IPS-11a (cell line): ENCODE results near the gene TTC7B.
"Not testable (repeated sequence)": the region's sequence is repeated elsewhere in the genome, so short reads cannot be mapped to it uniquely, and the experiment has no call there.

Source experiments
- H3K4me3 ChIP-seq: one replicate; pipeline ENCODE4 v1.5.1; 2013; ENCODE audit warnings: low read depth, low read length, control low read depth

The TTC7B gene

DNA sequence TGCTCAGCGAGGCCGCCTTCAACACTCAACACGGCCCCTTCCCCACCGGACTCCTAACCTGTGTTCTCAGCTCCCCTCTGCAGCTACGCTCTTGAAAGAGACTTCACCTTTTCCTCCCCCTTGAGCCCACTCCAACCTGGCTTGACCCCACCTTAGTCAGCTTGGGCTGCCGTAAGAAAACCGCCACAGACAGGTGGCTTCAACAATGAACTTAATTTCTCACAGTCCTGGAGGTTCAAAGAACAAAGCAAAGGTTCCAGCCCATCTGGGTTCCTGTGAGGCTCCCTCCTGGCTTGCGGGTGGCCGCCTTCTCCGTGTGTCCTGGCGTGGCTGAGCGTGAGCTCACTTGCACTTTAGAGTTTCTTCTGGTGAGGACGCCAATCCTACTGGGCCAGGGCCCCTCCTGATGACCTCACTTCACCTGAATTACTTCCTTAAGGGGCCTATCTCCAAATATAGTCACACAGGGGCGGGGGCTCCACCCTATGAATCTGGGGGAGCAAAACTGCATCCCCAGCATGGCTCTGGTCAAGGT, 280.6 kb downstream of the TTC7B start:
- no peak overlapping the region for H3K4me3 ChIP-seq

DNA sequence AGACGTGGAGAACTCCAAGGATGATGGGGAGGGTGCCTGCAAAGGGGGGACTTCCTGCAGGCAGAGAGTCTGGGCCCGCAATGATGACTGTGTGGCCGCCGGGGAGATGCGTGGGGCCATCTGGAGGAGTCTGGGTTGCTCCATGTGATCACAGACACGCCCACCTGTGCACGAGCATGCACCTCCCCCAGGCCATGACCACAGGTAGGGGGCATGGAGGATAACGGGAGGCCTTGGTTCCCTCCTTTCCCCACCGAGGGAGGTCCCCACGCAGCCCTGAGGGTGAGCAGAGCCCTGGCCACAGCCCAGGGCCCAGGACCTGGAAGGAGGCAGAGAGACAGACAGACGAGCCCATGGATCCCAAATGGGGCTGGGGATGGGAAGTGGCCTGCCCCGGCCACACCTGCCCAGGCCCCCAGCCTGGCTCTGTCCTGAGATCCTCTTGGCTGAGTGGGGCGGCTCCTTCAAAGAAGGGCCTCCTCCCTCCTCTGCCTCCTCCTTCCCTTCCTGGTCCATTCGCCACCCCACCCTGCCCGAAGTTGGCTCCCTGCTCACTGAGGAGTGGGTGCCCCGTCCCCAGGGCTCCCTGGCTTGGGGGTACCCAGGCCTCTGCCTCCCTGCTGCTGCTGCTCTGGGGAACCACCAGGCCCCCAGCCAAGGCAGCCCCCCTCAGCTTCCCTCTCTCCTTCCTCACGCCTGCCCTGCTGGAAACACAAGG, 281.2 kb downstream of the TTC7B start:
- no peak overlapping the region for H3K4me3 ChIP-seq

DNA sequence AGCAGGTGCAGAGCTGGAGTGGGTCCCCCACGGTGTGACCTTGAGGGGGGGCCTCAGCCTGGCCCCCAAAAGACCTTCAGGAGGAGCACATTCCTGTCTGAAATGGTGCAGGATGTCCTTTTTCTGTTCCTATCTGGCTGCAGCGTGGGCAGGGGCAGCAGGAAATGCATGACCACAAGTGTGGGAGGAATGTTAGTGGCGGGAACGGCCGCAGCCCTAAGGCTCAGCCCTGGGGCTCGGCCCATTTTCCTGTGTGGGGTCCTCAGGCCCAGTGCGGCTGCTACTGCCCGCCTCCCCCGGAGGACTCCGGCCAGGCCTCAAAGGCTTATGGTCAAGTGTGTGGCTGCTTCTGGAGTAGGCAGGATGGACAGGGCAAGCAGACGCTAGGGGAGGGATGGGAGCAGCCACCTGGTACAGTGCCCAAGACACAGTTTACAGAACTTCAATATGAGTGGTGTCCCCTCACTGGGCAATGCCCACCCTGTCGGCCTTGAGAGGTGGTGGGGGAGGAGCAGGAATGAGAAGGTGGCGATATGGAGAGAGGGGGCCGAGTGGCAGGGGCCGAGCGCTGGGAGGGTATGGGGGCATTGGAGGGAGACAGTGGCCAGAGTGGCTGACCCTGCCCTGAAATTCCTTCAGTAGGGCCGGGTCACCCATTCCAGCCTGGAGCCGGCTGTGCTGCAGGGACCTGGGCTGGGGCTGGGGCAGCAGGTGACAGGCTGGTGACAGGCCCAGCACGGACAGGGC, 282.0 kb downstream of the TTC7B start:
- H3K4me3 ChIP-seq: no peak overlapping the region

DNA sequence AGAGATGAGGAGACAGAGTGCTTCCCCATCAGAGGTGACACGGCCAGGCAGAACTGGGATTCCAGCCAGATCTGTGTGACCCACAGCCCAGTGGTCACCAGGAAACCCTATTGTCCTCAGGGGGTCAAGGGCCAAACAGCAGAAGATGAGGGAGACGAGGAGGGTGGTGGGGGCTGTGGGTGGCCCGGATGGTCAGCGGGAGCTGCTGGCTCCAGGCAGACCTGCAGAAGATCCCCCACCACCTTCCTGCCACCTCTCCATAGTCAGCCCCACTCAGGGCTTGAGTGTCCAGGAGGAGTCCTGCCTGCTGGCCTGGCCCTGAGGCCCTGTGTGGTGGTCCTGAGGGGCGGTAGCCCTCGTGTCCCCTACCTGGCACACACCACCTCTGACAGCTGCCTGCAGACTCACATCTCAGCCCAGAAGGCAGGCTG, 282.6 kb downstream of the TTC7B start:
- no peak overlapping the region for H3K4me3 ChIP-seq

DNA sequence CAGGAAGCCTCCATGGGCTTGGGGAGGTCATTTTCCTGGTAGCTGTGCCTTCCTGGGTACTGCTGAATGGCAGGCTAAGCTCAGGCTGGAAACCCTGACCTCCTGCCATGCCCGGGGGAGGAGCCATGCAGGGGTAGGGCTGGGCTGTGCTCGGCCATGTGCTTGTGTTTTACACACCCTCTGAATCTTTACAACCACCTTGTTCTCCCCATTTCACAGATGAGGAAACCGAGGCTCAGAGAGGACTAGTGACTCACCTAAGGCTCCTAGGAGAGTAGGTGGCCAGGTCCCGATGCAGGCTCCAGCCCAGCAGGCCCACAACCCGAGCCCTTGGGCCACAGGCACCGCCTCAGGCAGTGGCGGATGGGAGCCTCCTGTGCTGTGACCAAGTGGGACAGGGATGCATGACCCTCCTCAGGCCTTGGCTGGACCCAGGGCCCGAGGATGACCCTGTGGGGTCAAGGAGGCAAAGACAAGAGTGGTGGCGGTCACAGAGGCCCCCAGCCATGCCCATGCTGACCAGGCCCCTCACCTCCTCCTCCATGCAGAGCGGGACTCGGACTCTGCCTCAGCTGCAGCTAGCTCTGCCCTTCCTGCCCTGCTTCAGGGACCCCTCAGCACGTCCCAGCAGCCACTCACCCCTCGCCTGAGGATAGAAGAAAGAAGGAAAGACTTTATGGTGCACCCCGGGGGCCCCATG, 283.3 kb downstream of the TTC7B start:
- H3K4me3 ChIP-seq: no peak overlapping the region

DNA sequence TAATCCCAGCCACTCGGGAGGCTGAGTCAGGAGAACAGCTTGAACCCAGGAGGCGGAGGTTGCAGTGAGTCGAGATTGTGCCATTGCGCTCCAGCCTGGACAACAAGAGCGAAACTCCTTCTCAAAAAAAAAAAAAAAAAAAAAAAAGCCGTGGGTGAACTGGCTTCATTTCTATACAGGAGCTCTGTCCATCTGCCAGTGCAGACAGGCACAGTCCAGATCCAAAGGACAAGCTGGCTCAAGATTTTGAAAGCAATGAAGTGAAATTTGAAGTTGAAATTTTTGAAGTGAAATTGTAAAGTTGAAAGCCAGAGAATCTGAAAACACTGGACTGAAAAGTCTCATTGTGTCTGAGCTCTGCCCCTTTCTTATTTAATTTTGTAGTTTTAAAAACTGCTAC, 284.7 kb downstream of the TTC7B start:
- H3K4me3 ChIP-seq: no peak overlapping the region

DNA sequence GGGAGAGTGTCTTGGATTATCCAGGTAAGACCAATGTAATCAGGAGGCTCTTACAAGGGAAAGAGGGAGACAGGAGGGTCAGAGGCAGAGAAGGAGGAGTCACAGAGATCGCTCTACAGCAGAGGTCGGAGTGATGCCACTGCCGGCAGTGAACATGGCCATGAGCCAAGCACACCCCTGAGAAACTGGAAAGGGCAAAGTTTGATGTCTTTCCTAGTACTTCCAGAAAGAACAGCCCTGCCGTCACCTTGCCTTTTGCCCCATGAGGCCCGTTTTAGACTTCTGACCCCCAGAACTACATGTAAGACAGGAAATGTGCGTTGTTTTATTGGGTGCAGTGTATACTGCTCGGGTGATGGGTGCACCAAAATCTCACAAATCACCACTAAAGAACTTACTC, 285.7 kb downstream of the TTC7B start:
- H3K4me3 ChIP-seq: no peak overlapping the region

DNA sequence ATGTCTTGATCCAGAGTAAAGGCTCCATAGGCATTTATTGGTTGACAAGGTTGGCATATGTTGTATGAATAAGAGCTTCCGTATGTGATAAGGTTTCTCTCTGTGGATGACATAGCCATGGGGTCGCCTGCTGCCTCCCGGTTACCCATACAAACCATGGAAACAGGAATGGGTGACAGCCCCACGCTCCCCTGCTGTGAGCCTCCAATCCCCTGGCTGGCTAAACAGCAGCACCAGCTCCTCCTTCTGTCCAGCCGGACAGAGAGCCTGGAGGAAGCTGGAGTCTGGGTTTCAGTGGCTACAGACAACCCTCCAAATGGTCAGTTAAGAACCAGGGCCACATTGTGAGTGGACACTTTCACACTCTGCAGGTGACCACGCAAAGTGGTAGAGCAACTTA, 288.3 kb downstream of the TTC7B start:
- H3K4me3 ChIP-seq: no peak overlapping the region

DNA sequence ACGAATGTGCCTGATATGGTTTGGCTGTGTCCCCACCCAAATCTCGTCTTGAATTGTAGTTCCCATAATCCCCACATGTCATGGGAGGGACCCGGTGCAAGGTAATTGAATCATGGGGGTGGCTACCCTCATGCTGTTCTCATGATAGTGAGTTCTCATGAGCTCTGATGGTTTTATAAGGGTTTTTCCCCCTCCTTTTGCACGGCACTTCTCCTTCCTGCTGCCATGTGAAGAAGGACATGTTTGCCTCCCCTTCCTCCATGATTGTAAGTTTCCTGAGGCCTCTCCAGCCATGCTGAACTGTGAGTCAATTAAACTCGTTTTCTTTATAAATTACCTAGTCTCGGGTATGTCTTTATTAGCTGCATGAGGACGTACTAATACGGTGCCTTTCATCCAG, 289.7 kb downstream of the TTC7B start:
- not testable (repeated sequence) for H3K4me3 ChIP-seq

DNA sequence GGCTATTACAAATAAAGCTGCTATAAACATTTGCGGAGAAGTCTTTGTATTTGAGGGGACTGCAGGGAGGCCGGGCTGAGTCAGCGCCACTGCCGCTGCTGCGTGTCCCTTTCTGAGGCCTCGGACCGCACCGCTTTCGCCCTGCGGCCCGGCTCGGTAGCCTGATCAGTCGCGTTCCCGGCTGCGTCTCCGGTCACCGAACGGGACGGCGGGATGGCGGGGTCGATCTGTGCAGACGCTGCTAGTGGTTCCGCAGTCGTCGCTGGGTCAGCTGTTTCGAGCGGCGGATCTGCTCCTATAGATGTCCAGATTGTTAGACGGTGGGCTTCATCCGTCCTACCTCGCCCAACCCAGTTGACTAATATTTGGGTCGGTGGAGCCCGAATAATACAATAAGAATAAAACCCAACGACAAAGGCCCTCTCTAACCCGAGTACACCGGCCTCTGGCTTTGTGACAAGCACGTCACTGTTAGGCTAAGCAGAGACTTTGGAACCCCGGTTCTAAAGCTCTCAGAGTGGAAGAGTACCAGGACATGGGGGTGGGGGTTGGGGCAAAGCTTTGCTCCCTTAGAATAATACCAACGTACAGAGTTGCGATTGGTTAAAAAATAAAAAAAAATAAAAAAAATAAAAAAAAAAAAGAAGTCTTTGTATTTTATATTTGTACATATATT, 290.7 kb downstream of the TTC7B start:
- H3K4me3 ChIP-seq: not testable (repeated sequence)

DNA sequence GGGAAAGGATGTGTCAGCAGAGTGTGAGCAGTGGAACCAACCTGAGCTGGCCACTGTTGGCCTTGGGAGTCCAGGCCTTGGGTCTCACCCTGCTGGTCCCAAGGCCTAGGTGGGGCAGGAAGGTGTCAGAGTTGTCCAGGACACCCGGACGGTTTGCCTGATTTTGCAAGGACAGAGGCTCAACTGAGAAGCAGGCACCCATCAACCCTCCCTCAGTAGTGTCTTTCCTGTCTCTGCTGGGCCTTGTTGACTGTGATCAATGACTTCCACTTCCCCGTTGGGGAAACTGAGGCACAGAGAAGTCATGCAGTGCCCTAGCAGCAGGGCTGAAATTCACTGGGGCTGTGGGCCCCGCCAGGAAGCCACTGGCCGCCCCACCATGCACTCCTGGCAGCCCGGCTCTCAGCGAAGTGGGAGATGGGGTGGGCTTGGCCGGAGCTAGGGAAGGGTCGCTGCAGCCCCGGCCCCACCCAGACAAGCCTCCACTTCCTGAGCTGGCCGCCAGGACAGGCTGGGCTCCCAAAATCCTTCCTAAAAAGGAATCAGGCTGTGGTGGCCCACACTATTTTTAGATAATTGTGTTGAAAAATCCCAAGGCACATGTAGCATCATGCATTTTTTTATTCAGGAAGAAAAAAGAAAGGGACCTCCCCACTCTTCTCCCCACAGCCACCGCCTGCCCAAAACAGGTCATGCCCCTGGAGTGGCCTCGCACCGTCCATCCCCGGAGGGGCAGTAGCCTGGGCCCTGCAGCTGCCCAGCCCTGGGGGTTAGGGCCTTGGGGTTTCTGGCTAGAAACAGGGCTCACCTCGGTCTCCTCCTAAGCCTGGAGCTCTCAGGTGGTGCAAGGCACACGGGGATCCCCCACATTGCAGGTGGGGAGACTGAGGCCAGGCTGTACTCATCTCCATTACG, 292.0 kb downstream of the TTC7B start:
- H3K4me3 ChIP-seq: no peak overlapping the region

DNA sequence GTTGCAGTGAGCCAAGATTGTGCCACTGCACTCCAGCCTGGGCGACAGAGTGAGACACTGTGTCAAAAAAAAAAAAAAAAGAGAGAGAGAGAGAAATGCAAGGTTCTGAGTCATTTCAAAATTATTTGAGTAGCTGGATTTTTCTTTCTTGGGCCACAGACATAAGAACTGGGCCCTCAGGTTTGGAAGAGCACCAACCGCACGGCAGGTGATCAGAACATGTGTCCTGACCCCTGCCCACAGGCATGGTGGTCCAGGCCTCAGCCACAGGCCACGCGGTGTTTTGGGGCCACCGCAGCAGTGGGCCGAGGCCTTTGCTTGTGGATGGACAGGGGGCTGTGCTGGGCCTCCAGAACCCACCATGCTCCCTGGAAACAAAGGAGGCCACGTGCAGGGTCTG, 292.7 kb downstream of the TTC7B start:
- no peak overlapping the region for H3K4me3 ChIP-seq

DNA sequence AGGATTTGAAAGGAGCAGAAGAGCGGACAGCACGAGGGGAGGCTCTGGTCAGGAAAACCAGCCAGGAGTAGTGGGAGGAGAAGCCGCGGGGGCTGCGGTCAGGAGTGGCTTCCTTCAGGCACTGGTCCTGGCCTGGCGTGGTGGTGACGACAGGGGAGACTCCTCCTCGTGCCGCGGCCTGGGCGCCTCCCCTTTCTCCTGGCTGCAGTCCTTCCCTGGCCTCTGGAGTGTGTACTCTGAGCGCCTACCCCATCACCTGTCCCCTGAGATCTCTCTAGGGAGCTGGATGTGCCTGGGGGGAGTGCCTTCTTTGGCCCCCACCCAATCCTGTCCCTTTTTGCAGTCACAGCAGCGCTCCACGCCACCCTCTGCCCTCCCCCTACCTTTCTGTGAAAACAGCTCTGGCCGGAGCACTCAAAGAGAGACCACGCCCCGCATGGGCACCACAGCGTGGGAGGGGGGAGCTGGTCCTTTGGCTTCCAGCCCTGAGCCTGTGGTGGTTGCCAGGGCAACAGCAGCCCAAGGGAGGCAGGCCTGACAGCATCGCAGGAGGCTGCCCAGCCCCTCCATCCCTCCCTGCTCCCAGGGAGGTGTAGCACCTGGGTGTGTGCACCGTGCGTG, 293.5 kb downstream of the TTC7B start:
- H3K4me3 ChIP-seq: no peak overlapping the region

DNA sequence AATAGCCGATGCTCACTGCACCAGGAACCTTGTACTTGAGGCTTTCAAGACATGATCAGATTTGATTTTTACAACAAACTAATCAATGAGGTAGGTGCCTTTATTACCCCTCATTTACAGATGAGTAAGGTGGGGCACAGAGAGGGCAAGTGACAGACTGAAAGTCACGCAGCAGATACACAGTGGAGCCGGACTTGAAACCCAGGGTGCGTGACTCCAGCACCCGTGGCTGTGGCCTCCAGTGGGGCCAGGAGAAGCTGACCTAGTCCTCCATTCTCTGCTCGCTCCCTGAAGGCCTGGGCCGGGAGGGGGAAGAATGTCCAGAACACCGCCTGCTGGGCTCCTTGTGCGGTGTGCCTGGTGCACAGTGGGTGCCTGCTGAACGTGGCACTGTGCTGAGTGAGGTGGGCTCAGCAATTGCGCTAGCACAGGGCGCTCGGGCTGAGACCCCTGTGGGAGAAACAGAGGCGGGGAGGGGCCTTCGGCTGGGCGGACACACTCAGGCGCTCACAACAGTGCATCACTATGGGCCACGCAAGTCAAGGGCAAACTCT, 294.2 kb downstream of the TTC7B start:
- no peak overlapping the region for H3K4me3 ChIP-seq

DNA sequence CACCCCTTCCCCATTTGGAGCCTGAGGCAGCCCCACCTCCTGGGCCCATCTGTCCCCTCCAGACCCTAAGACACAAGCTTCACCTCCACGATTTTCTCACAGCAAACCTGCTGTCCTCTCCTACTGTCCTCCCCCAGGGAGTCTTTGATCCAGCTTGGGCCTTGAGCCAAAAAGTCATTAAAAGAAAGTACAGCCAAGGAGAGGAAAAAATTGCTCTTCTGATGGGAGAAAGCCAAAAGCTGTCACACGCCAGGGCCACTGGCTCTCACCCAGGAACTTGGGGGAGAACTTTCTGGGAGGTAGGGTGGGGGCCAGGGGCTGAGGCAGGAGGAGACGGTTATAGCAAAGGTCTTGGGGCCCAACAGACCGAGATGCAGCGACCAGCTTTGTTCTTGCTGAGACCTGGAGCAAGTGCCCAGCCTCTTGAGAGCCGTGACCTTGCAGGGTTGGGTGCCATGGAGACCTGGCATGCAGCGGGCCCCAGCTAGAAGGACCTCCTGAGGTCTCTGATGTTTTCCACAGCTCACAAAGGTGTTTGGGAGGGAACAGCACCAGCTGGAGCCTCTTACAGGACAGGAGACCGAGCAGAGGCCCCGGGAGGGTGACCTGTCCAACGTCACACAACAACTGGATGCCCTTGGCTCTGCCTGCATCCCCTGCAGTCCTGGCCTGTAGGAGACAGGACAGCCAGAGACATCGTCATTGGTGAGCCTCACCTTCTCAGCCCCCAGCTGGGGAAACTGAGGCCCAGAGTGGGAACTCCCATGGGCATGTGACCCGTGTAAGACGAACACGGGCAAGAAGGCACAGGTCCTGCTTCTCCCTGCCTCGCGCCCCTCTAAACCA, 294.9 kb downstream of the TTC7B start:
- H3K4me3 ChIP-seq: no peak overlapping the region

DNA sequence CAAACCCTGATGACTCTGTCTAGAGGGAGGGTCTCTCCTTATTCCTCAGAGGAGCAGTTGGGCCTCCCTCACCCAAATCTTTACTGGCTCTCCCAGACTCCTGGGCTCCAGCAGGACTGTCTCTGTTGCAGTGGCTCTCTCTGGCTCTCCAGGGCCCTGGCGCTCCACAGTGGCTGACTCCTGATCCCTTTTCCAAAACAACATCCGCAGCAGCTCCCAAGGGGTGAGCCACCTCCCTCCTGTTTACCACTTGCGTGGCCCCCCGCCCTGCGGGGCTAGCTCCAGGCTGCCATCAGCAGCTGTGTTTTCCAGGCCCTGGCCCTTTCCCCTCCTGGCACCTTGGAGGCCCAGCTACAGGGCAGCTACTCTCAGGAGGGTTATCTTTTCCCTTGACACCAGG, 295.9 kb downstream of the TTC7B start:
- H3K4me3 ChIP-seq: no peak overlapping the region

DNA sequence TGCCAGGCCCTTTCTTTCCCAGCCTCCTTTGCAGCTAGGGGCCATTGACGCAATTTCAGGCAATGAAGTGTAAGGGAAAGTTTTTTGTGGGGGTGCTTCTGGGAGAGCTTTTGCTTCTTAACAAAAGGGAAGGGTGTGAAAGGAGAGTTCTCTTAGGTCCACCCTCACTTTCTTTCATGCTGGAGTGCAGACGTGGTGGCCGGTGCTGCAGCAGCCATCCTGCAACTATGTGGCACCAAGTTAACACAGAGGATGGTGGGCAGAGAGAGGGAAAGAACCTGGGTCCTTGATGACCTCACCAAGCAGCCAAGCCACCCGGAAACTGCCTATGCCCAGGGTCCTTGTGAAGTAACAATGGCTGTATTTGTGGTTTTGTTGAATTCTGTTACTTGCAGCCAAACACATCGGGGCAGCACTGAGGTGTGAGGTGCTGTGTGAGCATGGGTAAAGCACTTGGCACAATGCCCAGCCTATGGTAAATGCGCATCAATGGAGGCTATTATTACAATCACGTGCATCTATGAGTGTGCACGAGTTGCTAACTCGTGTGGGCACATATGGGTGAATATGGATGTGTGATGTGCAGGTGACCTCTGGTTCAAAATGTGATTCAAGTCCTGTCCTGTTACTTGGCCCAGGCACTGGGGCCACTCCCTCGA, 296.8 kb downstream of the TTC7B start:
- no peak overlapping the region for H3K4me3 ChIP-seq

DNA sequence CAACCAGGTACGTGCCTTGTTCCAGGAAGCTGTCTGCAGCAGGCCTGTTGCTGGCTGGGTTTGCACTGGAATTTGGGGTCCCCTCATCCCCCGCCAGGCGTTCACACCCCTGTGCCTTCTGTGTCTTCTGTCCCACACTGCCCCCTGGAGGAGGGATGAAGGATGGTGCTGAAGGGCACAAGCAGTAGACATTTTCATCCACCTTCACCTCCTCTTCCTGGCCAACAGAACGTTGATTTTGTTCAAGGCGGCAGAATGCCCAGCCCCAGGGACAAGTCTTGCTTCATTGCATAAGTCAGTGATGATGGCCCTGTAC, 297.3 kb downstream of the TTC7B start:
- no peak overlapping the region for H3K4me3 ChIP-seq
